ENCODE measurements around the gene PCDHB2. TPM values are rescaled to one million over a fixed set of nuclear protein-coding genes. Genes with fewer than 3 reads are reported as not detected.
A peak's percentile ranks its signal among the peaks of the same experiment; 100 is the strongest.
"Not testable (repeated sequence)": the region's sequence is repeated elsewhere in the genome, so short reads cannot be mapped to it uniquely, and the experiment has no call there.

Gene PCDHB2
- total and polyA plus RNA-seq, 7 experiments from 2014 or later = 0.34 to 0.97 (median 0.72) TPM; not detected in 3

DNA sequence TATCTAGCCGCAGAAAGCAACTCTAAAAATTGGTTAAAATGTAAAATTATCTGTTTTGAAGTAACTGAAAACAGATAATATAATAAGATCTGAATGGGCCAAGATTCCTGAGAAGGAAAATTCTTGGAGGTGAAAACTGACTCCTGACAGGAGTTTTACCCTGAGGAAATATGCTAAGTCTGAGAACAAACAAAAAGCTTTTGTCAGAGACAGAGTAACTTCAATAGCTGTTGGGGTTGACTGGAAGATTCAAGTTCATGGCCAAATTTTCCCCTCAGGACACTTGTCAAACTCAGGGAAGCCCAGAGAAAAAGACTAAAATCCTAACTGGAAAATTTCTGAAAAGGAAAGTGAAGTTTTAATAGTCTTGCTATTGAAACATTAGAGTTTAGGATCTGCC is 32.9 kb downstream of the PCDHB2 start:
- H3K36me3 Mint-ChIP-seq = peaks cover 0 to 7% (median 6%) of the 10 kb centered on the region in 5 donors
- peaks cover 5 to 47% (median 30%) of the 10 kb centered on the region in 5 donors for H3K27me3 Mint-ChIP-seq
- ChIA-PET CTCF (no interaction called here), POLR2A (no interaction called here)
- Histone ChIP-seq H3K27me3 (ENCODE audit: control insufficient read depth in 2 of 2, insufficient read depth in 2 of 2, low read length in 2 of 2) (no peaks in the 10 kb centered on the region), H3K4me1 (ENCODE audit: control insufficient read depth in 2 of 2, insufficient read depth in 2 of 2, low read length in 2 of 2) (no peaks in the 10 kb centered on the region), H3K27ac (ENCODE audit: low read depth, low read length) (no peak overlapping the region), H3K9me3 (ENCODE audit: control insufficient read depth in 2 of 3, low read length in 3 of 3) (peaks cover 0 to 6% (median 0%) of the 10 kb centered on the region in 3 experiments), H3K36me3 (ENCODE audit: control insufficient read depth in 2 of 3, insufficient read depth in 3 of 3, low read length in 3 of 3) (no peaks in the 10 kb centered on the region), H3K4me3 (ENCODE audit: low read length) (no peak overlapping the region)
- H3K4me1 Mint-ChIP-seq = no peaks in the 10 kb centered on the region
- no peak for DNase-seq
- peaks cover 0 to 38% (median 16%) of the 10 kb centered on the region in 11 donors for H3K9me3 Mint-ChIP-seq
- no peak for ATAC-seq
- intact Hi-C loops (cut with micrococcal nuclease) = no loop called here
- H3K27ac Mint-ChIP-seq = no peak overlapping the region
- H3K4me3 Mint-ChIP-seq = no peak overlapping the region

DNA sequence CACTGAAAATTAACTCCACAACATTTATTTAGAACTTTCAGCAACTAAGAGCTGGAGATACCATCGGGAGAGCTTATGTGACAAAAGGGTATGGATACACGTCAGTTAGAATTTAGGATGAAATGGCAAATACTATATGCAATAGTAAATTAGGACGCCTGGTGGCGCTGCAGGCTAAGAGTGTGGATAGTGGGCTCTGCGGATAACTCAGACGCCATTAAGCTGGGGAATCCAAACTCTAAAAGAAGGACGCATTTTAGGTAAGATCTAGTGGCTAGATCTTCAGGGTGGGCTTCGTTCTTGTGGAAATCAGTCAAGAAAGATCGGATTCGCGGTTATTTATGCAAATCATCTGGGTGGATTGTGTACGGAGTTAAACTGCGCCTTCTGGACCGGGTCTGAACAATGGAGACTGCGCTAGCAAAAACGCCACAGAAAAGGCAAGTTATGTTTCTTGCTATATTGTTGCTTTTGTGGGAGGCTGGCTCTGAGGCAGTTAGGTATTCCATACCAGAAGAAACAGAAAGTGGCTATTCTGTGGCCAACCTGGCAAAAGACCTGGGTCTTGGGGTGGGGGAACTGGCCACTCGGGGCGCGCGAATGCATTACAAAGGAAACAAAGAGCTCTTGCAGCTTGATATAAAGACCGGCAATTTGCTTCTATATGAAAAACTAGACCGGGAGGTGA is 40.8 kb downstream of the PCDHB2 start, which contains the start of gene PCDHB5:
Gene PCDHB5 (plus strand): TSS at position 177 of the 688 bp plus-strand sequence. CDS start 229 bp downstream, at position 406.
- no peaks in the 10 kb centered on the region for H3K27me3 ChIP-seq (ENCODE audit: control insufficient read depth in 2 of 2, insufficient read depth in 2 of 2, low read length in 2 of 2)
- ChIA-PET POLR2A (no interaction called here), CTCF (interaction anchor here (0.6 to 1.3 kb wide), 2 partner anchors 136 to 428 kb away, joined by 3 to 5 read pairs; no protein-coding TSS in a partner anchor)
- intact Hi-C loops (cut with micrococcal nuclease) = no loop called here
- Mint-ChIP-seq H3K4me1 (peaks cover 0 to 9% (median 5%) of the 10 kb centered on the region in 7 donors), H3K9me3 (peaks cover 3 to 80% (median 41%) of the 10 kb centered on the region in 11 donors), H3K27ac (no peak within 1 kb of the TSS), H3K36me3 (peaks cover 2 to 30% (median 3%) of the 10 kb centered on the region in 5 donors), H3K27me3 (peaks cover 0 to 63% (median 48%) of the 10 kb centered on the region in 5 donors), H3K4me3 (peak within 1 kb of the TSS; percentile 16 to 78 (median 67))
- no peak for ATAC-seq
- peaks cover 0 to 16% (median 0%) of the 10 kb centered on the region in 3 experiments for H3K9me3 ChIP-seq (ENCODE audit: control insufficient read depth in 2 of 3, low read length in 3 of 3)
- no peak within 1 kb of the TSS for H3K27ac ChIP-seq (ENCODE audit: low read depth, low read length)
- H3K36me3 ChIP-seq (ENCODE audit: control insufficient read depth in 2 of 3, insufficient read depth in 3 of 3, low read length in 3 of 3) = no peaks in the 10 kb centered on the region
- no peak for DNase-seq
- H3K4me1 ChIP-seq (ENCODE audit: control insufficient read depth in 2 of 2, insufficient read depth in 2 of 2, low read length in 2 of 2) = no peaks in the 10 kb centered on the region
- H3K4me3 ChIP-seq (ENCODE audit: low read length) = peak within 1 kb of the TSS; percentile 29

DNA sequence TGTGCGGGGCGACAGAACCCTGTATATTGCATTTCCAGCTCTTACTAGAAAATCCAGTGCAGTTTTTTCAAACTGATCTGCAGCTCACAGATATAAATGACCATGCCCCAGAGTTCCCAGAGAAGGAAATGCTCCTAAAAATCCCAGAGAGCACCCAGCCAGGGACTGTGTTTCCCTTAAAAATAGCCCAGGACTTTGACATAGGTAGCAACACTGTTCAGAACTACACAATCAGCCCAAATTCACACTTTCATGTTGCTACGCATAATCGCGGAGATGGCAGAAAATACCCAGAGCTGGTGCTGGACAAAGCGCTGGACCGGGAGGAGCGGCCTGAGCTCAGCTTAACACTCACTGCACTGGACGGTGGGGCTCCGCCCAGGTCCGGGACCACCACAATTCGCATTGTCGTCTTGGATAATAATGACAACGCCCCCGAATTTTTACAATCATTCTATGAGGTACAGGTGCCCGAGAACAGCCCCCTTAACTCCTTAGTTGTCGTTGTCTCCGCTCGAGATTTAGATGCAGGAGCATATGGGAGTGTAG is 41.4 kb downstream of the PCDHB2 start:
- Mint-ChIP-seq H3K4me1 (peaks cover 0 to 9% (median 5%) of the 10 kb centered on the region in 7 donors), H3K4me3 (peak overlapping the region in 7 of 10 donors; percentile 42 to 76 (median 70)), H3K9me3 (peaks cover 3 to 80% (median 41%) of the 10 kb centered on the region in 11 donors), H3K27ac (no peak overlapping the region), H3K27me3 (peaks cover 0 to 62% (median 48%) of the 10 kb centered on the region in 5 donors), H3K36me3 (peaks cover 2 to 30% (median 3%) of the 10 kb centered on the region in 5 donors)
- Histone ChIP-seq H3K36me3 (ENCODE audit: control insufficient read depth in 2 of 3, insufficient read depth in 3 of 3, low read length in 3 of 3) (no peaks in the 10 kb centered on the region), H3K27ac (ENCODE audit: low read depth, low read length) (no peak overlapping the region), H3K27me3 (ENCODE audit: control insufficient read depth in 2 of 2, insufficient read depth in 2 of 2, low read length in 2 of 2) (no peaks in the 10 kb centered on the region), H3K9me3 (ENCODE audit: control insufficient read depth in 2 of 3, low read length in 3 of 3) (peaks cover 0 to 16% (median 0%) of the 10 kb centered on the region in 3 experiments), H3K4me3 (ENCODE audit: low read length) (no peak overlapping the region), H3K4me1 (ENCODE audit: control insufficient read depth in 2 of 2, insufficient read depth in 2 of 2, low read length in 2 of 2) (no peaks in the 10 kb centered on the region)
- ATAC-seq (no peak), DNase-seq (no peak)
- ChIA-PET POLR2A (no interaction called here), CTCF (interaction anchor here (1.3 kb wide), 1 partner anchor 428 kb away, joined by 5 read pairs; no protein-coding TSS in a partner anchor)
- intact Hi-C loops (cut with micrococcal nuclease) = no loop called here

DNA sequence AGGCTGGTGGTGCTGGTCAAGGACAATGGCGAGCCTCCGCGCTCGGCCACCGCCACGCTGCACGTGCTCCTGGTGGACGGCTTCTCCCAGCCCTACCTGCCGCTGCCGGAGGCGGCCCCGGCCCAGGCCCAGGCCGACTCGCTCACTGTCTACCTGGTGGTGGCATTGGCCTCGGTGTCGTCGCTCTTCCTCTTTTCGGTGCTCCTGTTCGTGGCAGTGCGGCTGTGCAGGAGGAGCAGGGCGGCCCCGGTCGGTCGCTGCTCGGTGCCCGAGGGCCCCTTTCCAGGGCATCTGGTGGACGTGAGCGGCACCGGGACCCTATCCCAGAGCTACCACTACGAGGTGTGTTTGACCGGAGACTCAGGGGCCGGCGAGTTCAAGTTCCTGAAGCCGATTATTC is 42.9 kb downstream of the PCDHB2 start:
- Mint-ChIP-seq H3K36me3 (peaks cover 2 to 30% (median 3%) of the 10 kb centered on the region in 5 donors), H3K27me3 (peaks cover 0 to 60% (median 58%) of the 10 kb centered on the region in 5 donors), H3K9me3 (peaks cover 3 to 76% (median 45%) of the 10 kb centered on the region in 11 donors)
- intact Hi-C loops (cut with micrococcal nuclease); POLR2A ChIA-PET; H3K4me3 ChIP-seq (ENCODE audit: low read length); H3K27me3 ChIP-seq (ENCODE audit: control insufficient read depth in 2 of 2, insufficient read depth in 2 of 2, low read length in 2 of 2); H3K4me3 Mint-ChIP-seq; ATAC-seq; H3K36me3 ChIP-seq (ENCODE audit: control insufficient read depth in 2 of 3, insufficient read depth in 3 of 3, low read length in 3 of 3); DNase-seq; H3K27ac ChIP-seq (ENCODE audit: low read depth, low read length); H3K27ac Mint-ChIP-seq; H3K4me1 ChIP-seq (ENCODE audit: control insufficient read depth in 2 of 2, insufficient read depth in 2 of 2, low read length in 2 of 2); H3K4me1 Mint-ChIP-seq; CTCF ChIA-PET: not testable (repeated sequence)
- peaks cover 0 to 16% (median 0%) of the 10 kb centered on the region in 3 experiments for H3K9me3 ChIP-seq (ENCODE audit: control insufficient read depth in 2 of 3, low read length in 3 of 3)

Other genes with a start within 250 kb of the PCDHB2 start
- gene PCDHA9, start 246.2 kb upstream of the PCDHB2 start, total RNA-seq = not detected
- gene PCDHA9, start 246.2 kb upstream of the PCDHB2 start, polyA plus RNA-seq = not detected
- gene PCDHA10, start 238.7 kb upstream of the PCDHB2 start, total RNA-seq = not detected
- gene PCDHA10, start 238.7 kb upstream of the PCDHB2 start, polyA plus RNA-seq = not detected
- gene PCDHA11, start 225.7 kb upstream of the PCDHB2 start, total RNA-seq = not detected
- gene PCDHA11, start 225.7 kb upstream of the PCDHB2 start, polyA plus RNA-seq = not detected
- not detected for gene PCDHA12, start 219.3 kb upstream of the PCDHB2 start, total RNA-seq
- gene PCDHA12, start 219.3 kb upstream of the PCDHB2 start, polyA plus RNA-seq = not detected
- gene PCDHA13, start 212.5 kb upstream of the PCDHB2 start, total RNA-seq = not detected
- gene PCDHA13, start 212.5 kb upstream of the PCDHB2 start, polyA plus RNA-seq = not detected
- not detected for gene PCDHAC1, start 168.3 kb upstream of the PCDHB2 start, total RNA-seq
- gene PCDHAC1, start 168.3 kb upstream of the PCDHB2 start, polyA plus RNA-seq = not detected
- gene PCDHAC2, start 128.1 kb upstream of the PCDHB2 start, total RNA-seq = not detected
- not detected for gene PCDHAC2, start 128.1 kb upstream of the PCDHB2 start, polyA plus RNA-seq
- gene PCDHB1, start 43.2 kb upstream of the PCDHB2 start, total RNA-seq = not detected
- not detected for gene PCDHB1, start 43.2 kb upstream of the PCDHB2 start, polyA plus RNA-seq
- not detected for gene PCDHB3, start 5.9 kb downstream of the PCDHB2 start, total RNA-seq
- not detected for gene PCDHB3, start 5.9 kb downstream of the PCDHB2 start, polyA plus RNA-seq
- gene PCDHB4, start 27.2 kb downstream of the PCDHB2 start, total RNA-seq = under 1 TPM in 1 of 5 experiments, not detected in 4; 0.19 TPM
- gene PCDHB4, start 27.2 kb downstream of the PCDHB2 start, polyA plus RNA-seq = not detected
- gene PCDHB5, start 40.6 kb downstream of the PCDHB2 start, total RNA-seq = under 1 TPM in 4 of 5 experiments, not detected in 1; 0.11 to 0.41 (median 0.33) TPM
- gene PCDHB5, start 40.6 kb downstream of the PCDHB2 start, polyA plus RNA-seq = not detected
- not detected for gene PCDHB6, start 55.4 kb downstream of the PCDHB2 start, total RNA-seq
- not detected for gene PCDHB6, start 55.4 kb downstream of the PCDHB2 start, polyA plus RNA-seq
- gene PCDHB7, start 78.0 kb downstream of the PCDHB2 start, total RNA-seq = not detected
- not detected for gene PCDHB7, start 78.0 kb downstream of the PCDHB2 start, polyA plus RNA-seq
- gene PCDHB8, start 83.2 kb downstream of the PCDHB2 start, total RNA-seq = not detected
- not detected for gene PCDHB8, start 83.2 kb downstream of the PCDHB2 start, polyA plus RNA-seq
- under 1 TPM in 1 of 5 experiments, not detected in 4; 0.08 TPM for gene PCDHB16, start 87.8 kb downstream of the PCDHB2 start, total RNA-seq
- not detected for gene PCDHB16, start 87.8 kb downstream of the PCDHB2 start, polyA plus RNA-seq
- gene PCDHB9, start 92.5 kb downstream of the PCDHB2 start, total RNA-seq = 1 to 10 TPM in 1 of 5 experiments, not detected in 4; 1.2 TPM
- gene PCDHB9, start 92.5 kb downstream of the PCDHB2 start, polyA plus RNA-seq = not detected
- gene PCDHB10, start 97.7 kb downstream of the PCDHB2 start, total RNA-seq = under 1 TPM in 1 of 5 experiments, not detected in 4; 0.12 TPM
- gene PCDHB10, start 97.7 kb downstream of the PCDHB2 start, polyA plus RNA-seq = not detected
- not detected for gene PCDHB11, start 105.0 kb downstream of the PCDHB2 start, total RNA-seq
- gene PCDHB11, start 105.0 kb downstream of the PCDHB2 start, polyA plus RNA-seq = not detected
- gene PCDHB12, start 114.1 kb downstream of the PCDHB2 start, total RNA-seq = not detected
- not detected for gene PCDHB12, start 114.1 kb downstream of the PCDHB2 start, polyA plus RNA-seq
- gene PCDHB13, start 119.3 kb downstream of the PCDHB2 start, total RNA-seq = under 1 TPM in 1 of 5 experiments, not detected in 4; 0.08 TPM
- gene PCDHB13, start 119.3 kb downstream of the PCDHB2 start, polyA plus RNA-seq = not detected
- gene PCDHB14, start 128.7 kb downstream of the PCDHB2 start, total RNA-seq = not detected
- gene PCDHB14, start 128.7 kb downstream of the PCDHB2 start, polyA plus RNA-seq = not detected
- under 1 TPM in 1 of 5 experiments, not detected in 4; 0.24 TPM for gene PCDHB15, start 150.8 kb downstream of the PCDHB2 start, total RNA-seq
- gene PCDHB15, start 150.8 kb downstream of the PCDHB2 start, polyA plus RNA-seq = not detected
- 1 to 10 TPM in 1 of 5 experiments, under 1 TPM in 4; 0.27 to 1.1 (median 0.41) TPM for gene SLC25A2, start 209.4 kb downstream of the PCDHB2 start, total RNA-seq
- gene SLC25A2, start 209.4 kb downstream of the PCDHB2 start, polyA plus RNA-seq = under 1 TPM in 1 of 2 donors, not detected in 1; 0.34 TPM
- gene TAF7, start 226.2 kb downstream of the PCDHB2 start, total RNA-seq = 100 to 1,000 TPM in 2 of 5 experiments, 10 to 100 TPM in 3; 64.5 to 115 (median 84.9) TPM
- 100 to 1,000 TPM; 240 to 242 TPM for gene TAF7, start 226.2 kb downstream of the PCDHB2 start, polyA plus RNA-seq
- under 1 TPM; 0.08 to 0.54 (median 0.17) TPM for gene PCDHGA1, start 235.9 kb downstream of the PCDHB2 start, total RNA-seq
- not detected for gene PCDHGA1, start 235.9 kb downstream of the PCDHB2 start, polyA plus RNA-seq
- under 1 TPM in 4 of 5 experiments, not detected in 1; 0.10 to 0.15 (median 0.11) TPM for gene PCDHGA2, start 244.1 kb downstream of the PCDHB2 start, total RNA-seq
- not detected for gene PCDHGA2, start 244.1 kb downstream of the PCDHB2 start, polyA plus RNA-seq
- under 1 TPM in 1 of 5 experiments, not detected in 4; 0.24 TPM for gene PCDHGA3, start 249.2 kb downstream of the PCDHB2 start, total RNA-seq
- not detected for gene PCDHGA3, start 249.2 kb downstream of the PCDHB2 start, polyA plus RNA-seq